Epithelial cell of proximal tubule (primary cell): Measurements from ENCODE around the gene P2RX2. TPM values are rescaled to one million over a fixed set of nuclear protein-coding genes. Genes with fewer than 3 reads are reported as not detected.

Experiments used
- DNase-seq: peaks from one replicate; pipeline ENCODE4 v3.0.0-alpha.2; 2011; ENCODE audit warnings: low read depth
- H3K4me3 ChIP-seq: 2 replicates; pipeline ENCODE4 v1.5.1; 2011; ENCODE audit warnings: low read depth, mild to moderate bottlenecking, low read length
- CTCF ChIP-seq: conservative IDR thresholded peaks from 2 replicates; pipeline ENCODE4 v1.5.1; 2012; ENCODE audit warnings: low read depth, mild to moderate bottlenecking, low read length
- total RNA-seq: library from RNA; depleted of rRNA; stranded (reverse); fragments of >200 nt; gene quantifications from 2 replicates; pipeline ENCODE4 v1.2.3, GENCODE V29; 2015

Gene P2RX2
- total RNA-seq, 1 donor from 2014 or later: not detected

GRCh38 chr12:132583411-132583710 lies 35.2 kb upstream of the P2RX2 start:
- DNase-seq: no peak
- H3K4me3 ChIP-seq: no peak overlapping the region
- no peak for TF ChIP-seq CTCF

- TF ChIP-seq CTCF: no peak
- DNase-seq: no peak
Observed at GRCh38 chr12:132583736-132584135, 34.8 kb upstream of the P2RX2 start.

GRCh38 chr12:132584429-132584828 lies 34.1 kb upstream of the P2RX2 start:
- no peak overlapping the region for H3K4me3 ChIP-seq
- no peak for TF ChIP-seq CTCF
- no peak for DNase-seq

More at GRCh38 chr12:132583736-132584135, 34.8 kb upstream of the P2RX2 start:
- no peak overlapping the region for H3K4me3 ChIP-seq

- no peak for TF ChIP-seq CTCF
- DNase-seq: no peak
- H3K4me3 ChIP-seq: no peak overlapping the region
Observed at GRCh38 chr12:132585177-132585576, 33.4 kb upstream of the P2RX2 start.

GRCh38 chr12:132586929-132587328 lies 31.6 kb upstream of the P2RX2 start:
- no peak overlapping the region for H3K4me3 ChIP-seq
- no peak for TF ChIP-seq CTCF
- DNase-seq: no peak

- H3K4me3 ChIP-seq: no peak overlapping the region
- TF ChIP-seq CTCF: no peak
- no peak for DNase-seq
Observed at GRCh38 chr12:132587781-132588180, 30.8 kb upstream of the P2RX2 start.

- no peak overlapping the region for H3K4me3 ChIP-seq
- TF ChIP-seq CTCF: no peak
- no peak for DNase-seq
Observed at GRCh38 chr12:132588319-132588718, 30.3 kb upstream of the P2RX2 start.
